ENCODE measurements around the gene DGKE. TPM values are rescaled to one million over a fixed set of nuclear protein-coding genes. Genes with fewer than 3 reads are reported as not detected.

The DGKE gene
- total RNA-seq, 2 donors from 2014 or later = 29.8 to 30.0 TPM

GRCh38 chr17:56890906-56891674 lies 57.1 kb downstream of the DGKE start:
- DNase-seq (ENCODE audit: low spot score in 2 of 2) (no peak), ATAC-seq (no peak)
- Mint-ChIP-seq H3K36me3 (peaks cover 63 to 84% of the 10 kb centered on the region in 2 donors), H3K27ac (peak overlapping the region in 1 of 2 donors; percentile 35), H3K9me3 (peaks cover 0 to 6% of the 10 kb centered on the region in 2 donors)

- H3K27ac Mint-ChIP-seq = no peak overlapping the region
- peaks cover 63 to 85% of the 10 kb centered on the region in 2 donors for H3K36me3 Mint-ChIP-seq
- peaks cover 0 to 6% of the 10 kb centered on the region in 2 donors for H3K9me3 Mint-ChIP-seq
- ATAC-seq = peak; percentile 36
- peak in 1 of 2 donors; percentile 64 for DNase-seq (ENCODE audit: low spot score in 2 of 2)
Measured at GRCh38 chr17:56891751-56892150, 57.8 kb downstream of the DGKE start.

- ATAC-seq (no peak), DNase-seq (ENCODE audit: low spot score in 2 of 2) (no peak)
- Mint-ChIP-seq H3K9me3 (peaks cover 0 to 4% of the 10 kb centered on the region in 2 donors), H3K27ac (peak overlapping the region in 1 of 2 donors; percentile 16), H3K36me3 (peaks cover 58 to 80% of the 10 kb centered on the region in 2 donors)
Measured at GRCh38 chr17:56892333-56892732, 58.4 kb downstream of the DGKE start.

- DNase-seq (ENCODE audit: low spot score in 2 of 2) (peak in 1 of 2 donors; percentile 30), ATAC-seq (no peak)
- no peaks in the 10 kb centered on the region for H3K9me3 Mint-ChIP-seq
- H3K27ac Mint-ChIP-seq = peak overlapping the region; percentile 16 to 91
- H3K36me3 Mint-ChIP-seq = peaks cover 54 to 80% of the 10 kb centered on the region in 2 donors
Measured at GRCh38 chr17:56893503-56893902, 59.6 kb downstream of the DGKE start.

- peaks cover 40 to 75% of the 10 kb centered on the region in 2 donors for H3K36me3 Mint-ChIP-seq
- H3K27ac Mint-ChIP-seq = peak overlapping the region; percentile 53 to 63
- DNase-seq (ENCODE audit: low spot score in 2 of 2) (peak in 1 of 2 donors; percentile 23), ATAC-seq (no peak)
- H3K9me3 Mint-ChIP-seq = no peaks in the 10 kb centered on the region
Measured at GRCh38 chr17:56894859-56895455, 61.0 kb downstream of the DGKE start.

- ATAC-seq = no peak
- peak overlapping the region in 1 of 2 donors; percentile 82 for H3K27ac Mint-ChIP-seq
- peaks cover 29 to 71% of the 10 kb centered on the region in 2 donors for H3K36me3 Mint-ChIP-seq
Measured at GRCh38 chr17:56896217-56896967, 62.4 kb downstream of the DGKE start.

GRCh38 chr17:56896968-56897359 lies 63.0 kb downstream of the DGKE start:
- H3K36me3 Mint-ChIP-seq = peaks cover 29 to 66% of the 10 kb centered on the region in 2 donors
- H3K9me3 Mint-ChIP-seq = no peaks in the 10 kb centered on the region
- peak overlapping the region; percentile 55 to 82 for H3K27ac Mint-ChIP-seq
- ATAC-seq (no peak), DNase-seq (ENCODE audit: low spot score in 2 of 2) (no peak)

More at GRCh38 chr17:56896217-56896967, 62.4 kb downstream of the DGKE start:
- no peaks in the 10 kb centered on the region for H3K9me3 Mint-ChIP-seq
- DNase-seq (ENCODE audit: low spot score in 2 of 2) = no peak

GRCh38 chr17:56897646-56898424 lies 63.9 kb downstream of the DGKE start:
- Mint-ChIP-seq H3K9me3 (no peaks in the 10 kb centered on the region), H3K36me3 (peaks cover 20 to 57% of the 10 kb centered on the region in 2 donors), H3K27ac (peak overlapping the region; percentile 55 to 82)
- ATAC-seq = no peak
- no peak for DNase-seq (ENCODE audit: low spot score in 2 of 2)

- Mint-ChIP-seq H3K36me3 (peaks cover 16 to 52% of the 10 kb centered on the region in 2 donors), H3K27ac (no peak overlapping the region), H3K9me3 (no peaks in the 10 kb centered on the region)
- ATAC-seq (peak in 1 of 2 donors; percentile 16), DNase-seq (ENCODE audit: low spot score in 2 of 2) (no peak)
Measured at GRCh38 chr17:56898874-56899273, 64.9 kb downstream of the DGKE start.

GRCh38 chr17:56899403-56899802 lies 65.5 kb downstream of the DGKE start:
- H3K27ac Mint-ChIP-seq = no peak overlapping the region
- no peak for DNase-seq (ENCODE audit: low spot score in 2 of 2)
- H3K9me3 Mint-ChIP-seq = no peaks in the 10 kb centered on the region
- H3K36me3 Mint-ChIP-seq = peaks cover 19 to 55% of the 10 kb centered on the region in 2 donors
- ATAC-seq = no peak

GRCh38 chr17:56902348-56902747 lies 68.4 kb downstream of the DGKE start:
- ATAC-seq = no peak
- H3K9me3 Mint-ChIP-seq = no peaks in the 10 kb centered on the region

GRCh38 chr17:56903560-56903959 lies 69.6 kb downstream of the DGKE start:
- no peaks in the 10 kb centered on the region for H3K9me3 Mint-ChIP-seq
- ATAC-seq = no peak
- no peak for DNase-seq (ENCODE audit: low spot score in 2 of 2)
- H3K36me3 Mint-ChIP-seq = peaks cover 17 to 59% of the 10 kb centered on the region in 2 donors
- no peak overlapping the region for H3K27ac Mint-ChIP-seq

More at GRCh38 chr17:56902348-56902747, 68.4 kb downstream of the DGKE start:
- no peak for DNase-seq (ENCODE audit: low spot score in 2 of 2)
- Mint-ChIP-seq H3K36me3 (peaks cover 16 to 59% of the 10 kb centered on the region in 2 donors), H3K27ac (peak overlapping the region in 1 of 2 donors; percentile 27)

- ATAC-seq (peak; percentile 49 to 59), DNase-seq (ENCODE audit: low spot score in 2 of 2) (no peak)
- no peaks in the 10 kb centered on the region for H3K9me3 Mint-ChIP-seq
- H3K36me3 Mint-ChIP-seq = peaks cover 29 to 79% of the 10 kb centered on the region in 2 donors
- peak overlapping the region; percentile 12 to 18 for H3K27ac Mint-ChIP-seq
Measured at GRCh38 chr17:56908001-56908542, 74.1 kb downstream of the DGKE start.

- DNase-seq (ENCODE audit: low spot score in 2 of 2) = no peak
- no peak for ATAC-seq
- H3K27ac Mint-ChIP-seq = peak overlapping the region; percentile 72 to 95
- H3K9me3 Mint-ChIP-seq = no peaks in the 10 kb centered on the region
- peaks cover 33 to 79% of the 10 kb centered on the region in 2 donors for H3K36me3 Mint-ChIP-seq
Measured at GRCh38 chr17:56909742-56910508, 76.0 kb downstream of the DGKE start.

GRCh38 chr17:56910509-56911235 lies 76.7 kb downstream of the DGKE start:
- no peaks in the 10 kb centered on the region for H3K9me3 Mint-ChIP-seq
- no peak for DNase-seq (ENCODE audit: low spot score in 2 of 2)
- peak overlapping the region; percentile 72 to 95 for H3K27ac Mint-ChIP-seq
- no peak for ATAC-seq
- H3K36me3 Mint-ChIP-seq = peaks cover 38 to 77% of the 10 kb centered on the region in 2 donors
